Ovary (tissue), 3 donors: ENCODE data around the gene NEMF.

Experiments used
- EP300 ChIP-seq: sonication (generic); formaldehyde crosslinking; IDR thresholded peaks from one replicate; pipeline ENCODE4 v1.6.1; 2017; ENCODE audit warnings: antibody characterized with exemption
- TF ChIP-seq, protein P1 (sequence below), 3 donors: fragments of 450-650 bp in 2 of 3; fragments of 200-600 bp in 1 of 3; IDR thresholded peaks; one replicate each; pipeline versions ENCODE4 v1.5.1 to v1.8.0; 2016 to 2022; ENCODE audit warnings: antibody characterized with exemption in 3 of 3, mild to moderate bottlenecking in 1 of 3
- donor health status: DM: no; HTN: no; CAD: no.

GRCh38 chr14:49875640-49876198 lies 23.1 kb upstream of the NEMF start:
- TF ChIP-seq, protein P1, sequence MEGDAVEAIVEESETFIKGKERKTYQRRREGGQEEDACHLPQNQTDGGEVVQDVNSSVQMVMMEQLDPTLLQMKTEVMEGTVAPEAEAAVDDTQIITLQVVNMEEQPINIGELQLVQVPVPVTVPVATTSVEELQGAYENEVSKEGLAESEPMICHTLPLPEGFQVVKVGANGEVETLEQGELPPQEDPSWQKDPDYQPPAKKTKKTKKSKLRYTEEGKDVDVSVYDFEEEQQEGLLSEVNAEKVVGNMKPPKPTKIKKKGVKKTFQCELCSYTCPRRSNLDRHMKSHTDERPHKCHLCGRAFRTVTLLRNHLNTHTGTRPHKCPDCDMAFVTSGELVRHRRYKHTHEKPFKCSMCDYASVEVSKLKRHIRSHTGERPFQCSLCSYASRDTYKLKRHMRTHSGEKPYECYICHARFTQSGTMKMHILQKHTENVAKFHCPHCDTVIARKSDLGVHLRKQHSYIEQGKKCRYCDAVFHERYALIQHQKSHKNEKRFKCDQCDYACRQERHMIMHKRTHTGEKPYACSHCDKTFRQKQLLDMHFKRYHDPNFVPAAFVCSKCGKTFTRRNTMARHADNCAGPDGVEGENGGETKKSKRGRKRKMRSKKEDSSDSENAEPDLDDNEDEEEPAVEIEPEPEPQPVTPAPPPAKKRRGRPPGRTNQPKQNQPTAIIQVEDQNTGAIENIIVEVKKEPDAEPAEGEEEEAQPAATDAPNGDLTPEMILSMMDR (IDR thresholded peaks at IDR 0.05) = no peak
- no peak for TF ChIP-seq EP300
